Activated CD8-positive, alpha-beta T cell treated with anti-CD3 and anti-CD28 coated beads, Interleukin-2, amount 10 ng/mL, durations not matched to agents 7 days and 5 days (primary cell): Measurements from ENCODE around the gene DNAJC11. TPM values are rescaled to one million over a fixed set of nuclear protein-coding genes. Genes with fewer than 3 reads are reported as not detected.

Experiments used
- ATAC-seq: fragments of 150-1000 bp; cut with Tn5 transposase; one replicate; pipeline ENCODE4 v1.10.0; 2021; ENCODE audit warnings: moderate library complexity
- CTCF ChIA-PET: fragments of 350-600 bp; sonication (Branson Sonifier 250); formaldehyde crosslinking; loops from one replicate; lab custom pipeline; 2021; ENCODE audit warnings: antibody characterized with exemption; lab: Charles Lee
- POLR2A ChIA-PET: fragments of 350-600 bp; sonication (Branson Sonifier 250); formaldehyde crosslinking; loops from one replicate; lab custom pipeline; 2021; ENCODE audit warnings: antibody characterized with exemption; lab: Charles Lee
- DNase-seq: peaks from one replicate; pipeline ENCODE4 v3.0.0-alpha.2; 2020
- H3K27ac Mint-ChIP-seq: one replicate; pipeline ENCODE4 v1.8.0; 2021; ENCODE audit warnings: mild to moderate bottlenecking, mixed read lengths
- H3K27me3 Mint-ChIP-seq: one replicate; pipeline ENCODE4 v1.8.0; 2021; ENCODE audit warnings: low read depth, mixed read lengths
- H3K36me3 Mint-ChIP-seq: one replicate; pipeline ENCODE4 v1.8.0; 2021; ENCODE audit warnings: low read depth, mixed read lengths
- H3K4me1 Mint-ChIP-seq: one replicate; pipeline ENCODE4 v1.8.0; 2021; ENCODE audit warnings: low read depth, mixed read lengths
- H3K4me3 Mint-ChIP-seq: one replicate; pipeline ENCODE4 v1.8.0; 2021; ENCODE audit warnings: mild to moderate bottlenecking, mixed read lengths
- H3K9me3 Mint-ChIP-seq: one replicate; pipeline ENCODE4 v1.8.0; 2022; ENCODE audit warnings: mixed read lengths; ENCODE audit not compliant: insufficient read depth
- total RNA-seq, 2 experiments: library from RNA; stranded (reverse); gene quantifications; one replicate each; pipeline ENCODE4 v1.2.3, GENCODE V29; 2021

Gene DNAJC11
- total RNA-seq, 2 experiments from 2014 or later: 47.2 to 48.8 TPM

GRCh38 chr1:6622396-6623152, 79.0 kb downstream of the DNAJC11 start:
- POLR2A ChIA-PET: interaction anchor here (1.5 kb wide), 1 partner anchor 19 kb away, joined by 4 read pairs; the partner anchor contains the start of gene KLHL21
- Mint-ChIP-seq H3K36me3 (peaks cover 50% of the 10 kb centered on the region), H3K4me3 (no peak overlapping the region), H3K4me1 (peaks cover 24% of the 10 kb centered on the region), H3K27me3 (no peaks in the 10 kb centered on the region), H3K9me3 (no peaks in the 10 kb centered on the region), H3K27ac (no peak overlapping the region)
- DNase-seq: no peak
- CTCF ChIA-PET: interaction anchor here (1.0 to 1.5 kb wide), 2 partner anchors 70 to 79 kb away, joined by 3 to 4 read pairs; partner anchors contain the start of gene DNAJC11
- ATAC-seq: no peak

DNA sequence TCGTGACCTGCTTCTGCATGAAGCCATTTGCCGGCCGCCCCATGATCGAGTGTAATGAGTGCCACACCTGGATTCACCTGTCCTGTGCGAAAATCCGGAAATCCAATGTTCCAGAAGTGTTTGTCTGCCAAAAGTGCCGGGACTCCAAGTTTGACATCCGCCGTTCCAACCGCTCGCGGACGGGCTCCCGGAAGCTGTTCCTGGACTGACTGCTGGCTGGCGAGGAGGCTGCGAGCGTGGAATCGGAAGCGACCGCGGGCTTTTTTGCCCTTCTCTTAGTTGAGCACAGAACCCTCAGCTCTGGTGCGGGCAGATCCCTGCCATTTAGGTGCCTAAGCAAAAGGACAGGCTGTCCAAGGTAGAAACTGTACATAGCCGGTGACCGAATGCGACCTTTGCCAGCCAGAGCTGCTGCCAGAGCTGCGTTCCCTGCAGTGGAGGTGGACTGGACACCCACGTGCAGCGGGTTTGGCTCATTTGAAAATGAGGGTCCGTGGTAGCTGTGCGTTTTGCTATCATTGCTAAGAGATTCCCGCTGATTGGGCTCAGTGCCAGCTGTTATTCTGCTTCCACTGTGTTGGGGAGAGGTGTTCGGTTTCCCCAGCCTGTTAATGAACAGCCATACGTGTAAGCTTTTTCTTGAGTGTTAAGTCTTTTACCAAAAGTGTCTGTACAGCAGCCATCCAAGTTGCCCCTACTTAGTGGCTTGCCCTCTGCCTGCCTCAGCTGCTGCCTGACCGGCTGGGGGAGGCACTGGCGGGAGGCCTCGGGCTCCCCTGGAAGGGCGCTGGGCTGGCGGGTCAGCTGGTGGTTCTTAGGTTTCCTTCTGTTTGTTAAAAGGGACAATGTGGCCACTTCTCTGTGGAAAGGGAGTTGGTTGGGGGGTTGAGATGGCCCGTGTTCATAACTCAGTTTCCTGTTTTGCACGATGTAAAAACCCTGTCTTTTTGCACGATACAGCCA, 79.9 kb downstream of the DNAJC11 start:
- POLR2A ChIA-PET: interaction anchor here (1.0 to 1.5 kb wide), 2 partner anchors 19 to 22 kb away, joined by 3 to 4 read pairs; partner anchors contain the start of gene KLHL21
- H3K36me3 Mint-ChIP-seq: peaks cover 51% of the 10 kb centered on the region
- no peak overlapping the region for H3K4me3 Mint-ChIP-seq
- CTCF ChIA-PET: interaction anchor here (1.2 kb wide), 1 partner anchor 67 kb away, joined by 3 read pairs; the partner anchor contains the start of gene NOL9
- no peaks in the 10 kb centered on the region for H3K9me3 Mint-ChIP-seq
- no peak for ATAC-seq
- DNase-seq: no peak
- no peak overlapping the region for H3K27ac Mint-ChIP-seq
- H3K27me3 Mint-ChIP-seq: no peaks in the 10 kb centered on the region
- peaks cover 15% of the 10 kb centered on the region for H3K4me1 Mint-ChIP-seq

DNA sequence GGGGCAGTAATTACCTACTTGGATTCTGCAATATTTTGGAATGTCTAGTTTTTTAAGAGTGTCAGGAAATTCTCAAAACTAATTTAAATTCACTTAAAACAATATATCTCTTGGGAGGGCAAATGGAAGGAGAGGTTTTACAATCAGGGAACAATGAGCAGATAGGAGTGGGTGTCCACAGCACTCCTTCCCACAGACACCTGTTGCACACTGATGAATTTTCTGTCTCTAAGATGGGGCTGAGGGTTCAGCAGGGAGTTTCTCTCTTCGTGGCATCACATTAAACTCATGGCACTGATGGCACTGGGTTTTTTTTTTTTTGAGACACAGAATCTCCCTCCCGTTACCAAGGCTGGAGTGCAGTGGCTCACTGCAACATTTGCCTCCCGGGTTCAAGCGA, 82.6 kb downstream of the DNAJC11 start:
- Mint-ChIP-seq H3K4me1 (peaks cover 6% of the 10 kb centered on the region), H3K4me3 (no peak overlapping the region), H3K9me3 (no peaks in the 10 kb centered on the region), H3K27ac (no peak overlapping the region), H3K27me3 (no peaks in the 10 kb centered on the region), H3K36me3 (peaks cover 50% of the 10 kb centered on the region)
- DNase-seq: no peak
- ATAC-seq: no peak
- ChIA-PET CTCF (interaction anchor here (1.0 kb wide), 1 partner anchor 28 kb away, joined by 3 read pairs; no protein-coding TSS in a partner anchor), POLR2A (no interaction called here)

DNA sequence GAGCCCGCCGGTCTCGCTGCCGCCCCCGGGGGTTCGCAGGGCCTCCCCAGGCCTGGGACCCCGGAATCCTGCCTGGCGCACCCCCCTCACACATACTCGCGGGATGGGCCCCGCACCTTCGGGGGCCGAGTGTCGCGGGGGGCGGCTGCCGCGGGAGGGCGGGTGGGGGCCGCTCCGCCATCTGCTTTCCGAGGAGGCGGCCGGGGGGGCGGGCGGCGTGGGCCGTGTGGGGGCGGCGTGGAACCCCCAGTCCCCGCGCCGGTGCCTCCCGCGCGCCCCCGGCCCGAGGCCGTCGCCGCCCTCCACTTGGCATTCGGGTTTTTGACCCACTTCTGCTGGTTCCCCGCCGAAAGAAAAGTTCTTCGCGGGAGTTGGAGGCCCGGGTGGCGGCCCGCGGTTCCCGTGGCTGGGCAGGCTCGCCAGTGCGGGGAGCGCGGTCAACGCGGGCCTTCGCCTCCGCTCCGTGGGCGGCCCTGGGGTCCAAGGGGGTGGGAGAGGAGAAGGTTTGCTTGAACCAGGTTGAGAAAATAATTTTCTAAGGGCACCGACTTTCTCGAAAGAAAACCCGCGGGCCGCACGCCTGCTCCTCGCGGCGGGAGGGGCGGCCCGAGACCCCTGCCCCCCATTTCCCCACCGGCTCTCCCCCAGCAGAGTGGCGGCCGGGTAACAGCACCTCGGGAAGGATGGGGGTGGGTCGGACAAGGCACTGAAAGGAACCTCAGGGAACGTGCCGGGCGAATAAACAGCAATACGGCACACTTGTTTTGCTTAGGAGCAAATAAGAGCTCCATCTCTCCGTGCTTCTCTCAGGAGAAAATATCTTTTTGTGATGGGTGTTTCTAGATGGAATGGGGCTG, 86.5 kb downstream of the DNAJC11 start:
- Mint-ChIP-seq H3K27me3 (no peaks in the 10 kb centered on the region), H3K4me3 (peak overlapping the region; percentile 75), H3K36me3 (peaks cover 24% of the 10 kb centered on the region), H3K27ac (no peak overlapping the region), H3K9me3 (no peaks in the 10 kb centered on the region), H3K4me1 (peaks cover 15% of the 10 kb centered on the region)
- CTCF ChIA-PET: interaction anchor here (1.0 to 1.5 kb wide), 3 partner anchors 8 to 32 kb away, joined by 4 to 7 read pairs (median 4); partner anchors contain the start of gene THAP3
- POLR2A ChIA-PET: interaction anchor here (1.0 kb wide), 1 partner anchor 124 kb away, joined by 3 read pairs; no protein-coding TSS in a partner anchor
- DNase-seq: no peak
- no peak for ATAC-seq

DNA sequence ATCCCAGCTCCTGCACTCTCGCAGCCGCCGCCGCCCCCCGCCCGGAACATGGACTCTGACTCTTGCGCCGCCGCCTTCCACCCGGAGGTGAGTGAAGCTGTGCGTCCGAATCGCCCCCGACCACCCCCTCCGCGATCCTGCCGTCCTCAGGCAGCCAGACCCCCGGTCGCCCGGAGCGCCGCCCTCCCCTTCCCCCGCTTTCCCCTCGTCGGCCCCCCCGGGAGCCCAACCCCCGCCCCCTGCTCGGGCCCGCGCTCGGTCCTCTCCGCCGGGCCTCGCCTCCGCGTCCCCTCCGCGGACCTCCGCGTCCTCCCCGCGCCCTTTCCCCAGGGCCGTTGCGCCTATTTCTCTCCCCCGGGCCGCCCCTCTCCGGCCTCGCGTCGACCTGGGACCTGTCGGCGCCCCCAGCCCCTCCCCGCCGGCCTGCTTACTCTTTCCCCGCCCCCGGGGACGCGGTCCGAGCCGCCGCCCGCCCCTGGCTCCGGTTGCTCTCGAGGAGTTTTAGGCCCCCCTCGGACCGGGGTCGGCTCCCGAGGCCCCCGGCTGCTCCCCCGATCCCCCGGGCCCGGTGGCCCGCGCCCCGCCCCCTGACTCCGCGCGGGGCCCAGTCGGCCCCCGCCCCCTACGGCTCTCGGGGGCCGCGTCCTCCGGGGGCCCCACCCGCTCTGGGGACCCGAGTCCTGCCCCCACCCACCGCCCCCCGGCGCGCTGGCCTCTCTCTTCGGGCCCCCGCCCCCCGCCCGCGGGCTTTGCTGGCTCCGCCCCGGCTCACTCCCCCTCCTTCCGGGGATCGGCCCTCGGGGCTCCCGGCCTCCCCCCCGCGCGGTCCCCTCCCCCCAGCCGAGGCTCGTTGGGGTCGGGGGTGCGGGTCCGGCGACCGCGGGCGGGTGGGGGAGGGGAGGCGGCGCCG, 87.3 kb downstream of the DNAJC11 start:
- Mint-ChIP-seq H3K4me3 (peak overlapping the region; percentile 76), H3K4me1 (peaks cover 15% of the 10 kb centered on the region), H3K9me3 (no peaks in the 10 kb centered on the region), H3K27ac (no peak overlapping the region), H3K27me3 (no peaks in the 10 kb centered on the region), H3K36me3 (peaks cover 16% of the 10 kb centered on the region)
- ATAC-seq (no peak), DNase-seq (peak; percentile 55)
- ChIA-PET POLR2A (interaction anchor here (0.9 to 1.3 kb wide), 2 partner anchors 11 to 60 kb away, joined by 4 read pairs; partner anchors contain the start of gene NOL9), CTCF (no interaction called here)

- DNase-seq: peak; percentile 100
- Mint-ChIP-seq H3K36me3 (peaks cover 11% of the 10 kb centered on the region), H3K27ac (peak within 1 kb of the TSS; percentile 82), H3K4me3 (peak within 1 kb of the TSS; percentile 90), H3K27me3 (no peaks in the 10 kb centered on the region), H3K9me3 (no peaks in the 10 kb centered on the region), H3K4me1 (peaks cover 15% of the 10 kb centered on the region)
- ATAC-seq: peak; percentile 97
- ChIA-PET POLR2A (interaction anchor here (0.9 to 1.3 kb wide), 2 partner anchors 10 to 59 kb away, joined by 4 read pairs; partner anchors contain the start of gene NOL9), CTCF (no interaction called here)
Observed at GRCh38 chr1:6613361-6614018, 88.1 kb downstream of the DNAJC11 start, which contains the start of gene PHF13. TSS of gene PHF13 (plus strand) at chr1:6613731. CDS start at chr1:6614067, 336 bp downstream.

DNA sequence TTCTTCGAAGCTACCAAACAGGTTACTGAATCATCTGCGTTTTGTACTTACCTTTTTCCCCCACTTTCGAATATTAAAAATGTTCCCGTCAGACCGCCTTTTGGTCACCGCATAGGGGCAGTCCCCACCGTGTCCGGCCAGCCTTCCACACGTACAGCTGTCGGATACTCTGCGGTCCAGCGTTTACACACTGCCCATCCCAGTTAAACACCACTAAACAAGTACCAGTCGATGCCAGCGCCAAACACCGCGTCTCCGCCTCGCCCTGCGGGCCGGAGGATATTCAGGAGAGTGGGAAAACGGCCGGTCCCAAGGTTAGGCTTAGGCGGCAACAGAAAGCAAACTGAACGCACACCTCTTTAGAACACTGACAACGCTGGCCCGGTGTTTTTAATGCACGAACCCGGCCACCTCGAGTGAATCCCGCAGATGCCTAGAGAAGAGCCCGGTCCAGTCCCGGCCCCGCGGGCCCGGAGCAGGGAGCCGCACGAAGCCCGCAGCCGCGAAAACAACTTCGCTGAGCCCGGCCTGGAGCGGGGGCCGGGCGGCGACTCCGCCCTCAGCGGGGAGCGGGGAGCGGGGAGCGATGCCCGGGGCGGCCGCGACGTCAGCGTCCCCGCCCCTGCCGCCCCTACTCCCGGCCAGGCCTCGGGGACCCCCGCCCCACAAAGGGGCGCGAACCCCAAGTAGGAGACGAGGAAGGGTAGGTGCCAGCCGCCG, 88.8 kb downstream of the DNAJC11 start:
- peak; percentile 45 for DNase-seq
- peaks cover 11% of the 10 kb centered on the region for H3K36me3 Mint-ChIP-seq
- peak overlapping the region; percentile 82 for H3K27ac Mint-ChIP-seq
- H3K4me3 Mint-ChIP-seq: peak overlapping the region; percentile 90
- peaks cover 15% of the 10 kb centered on the region for H3K4me1 Mint-ChIP-seq
- H3K9me3 Mint-ChIP-seq: no peaks in the 10 kb centered on the region
- ATAC-seq: peak; percentile 50
- ChIA-PET POLR2A (interaction anchor here (1.3 to 1.6 kb wide), 2 partner anchors 10 to 59 kb away, joined by 4 to 7 read pairs; partner anchors contain the start of genes KLHL21 and NOL9), CTCF (interaction anchor here (1.1 to 1.3 kb wide), 2 partner anchors 9 to 11 kb away, joined by 3 to 5 read pairs; no protein-coding TSS in a partner anchor)
- no peaks in the 10 kb centered on the region for H3K27me3 Mint-ChIP-seq

- peaks cover 22% of the 10 kb centered on the region for H3K36me3 Mint-ChIP-seq
- peak overlapping the region; percentile 77 for H3K4me3 Mint-ChIP-seq
- H3K9me3 Mint-ChIP-seq: no peaks in the 10 kb centered on the region
- ATAC-seq (no peak), DNase-seq (peak; percentile 47)
- H3K27me3 Mint-ChIP-seq: no peaks in the 10 kb centered on the region
- ChIA-PET POLR2A (interaction anchor here (0.6 to 4.5 kb wide), 11 partner anchors 8 to 212 kb away, joined by 3 to 32 read pairs (median 4); partner anchors contain the start of genes NOL9, PHF13, TAS1R1 and THAP3), CTCF (interaction anchor here (0.9 to 4.7 kb wide), 6 partner anchors 8 to 117 kb away, joined by 3 to 37 read pairs (median 5); partner anchors contain the start of genes NOL9 and TAS1R1)
- H3K27ac Mint-ChIP-seq: peak overlapping the region; percentile 95
- H3K4me1 Mint-ChIP-seq: peaks cover 22% of the 10 kb centered on the region
Observed at GRCh38 chr1:6603915-6604558, 97.6 kb downstream of the DNAJC11 start.
